IMR-90 (cell line): ENCODE results near the gene PARVB. TPM values are rescaled to one million over a fixed set of nuclear protein-coding genes. Genes with fewer than 3 reads are reported as not detected.
A peak's percentile ranks its signal among the peaks of the same experiment; 100 is the strongest.

Experiments used
- ATAC-seq: fragments of 200-7000 bp; cut with Tn5 transposase; 2 replicates; pipeline ENCODE4 v1.9.1; 2020; ENCODE audit warnings: low read depth, mild to moderate bottlenecking, moderate library complexity
- BruUV-seq: library from RNA; stranded (reverse); fragments of 400-500 nt; replicated peaks from 2 replicates; lab custom pipeline; 2021; lab: Mats Ljungman, UMichigan
- CTCF ChIA-PET: fragments of 300-600 bp; formaldehyde crosslinking; extraction: SDS; loops from one replicate; lab custom pipeline; 2021; ENCODE audit warnings: antibody characterized with exemption; lab: Yijun Ruan, JAX
- POLR2A ChIA-PET: fragments of 300-600 bp; sonication (Branson Sonifier 250); formaldehyde crosslinking; loops from one replicate; lab custom pipeline; 2022; ENCODE audit warnings: antibody characterized with exemption; ENCODE audit not compliant: unreplicated experiment; lab: Charles Lee
- DNase-seq: peaks from one replicate; pipeline ENCODE4 v3.0.0; 2013
- H2AFZ ChIP-seq: replicated peaks from 2 replicates; pipeline ENCODE3; 2013; ENCODE audit warnings: low read length, mild to moderate bottlenecking; ENCODE audit not compliant: poor library complexity
- H2AK5ac ChIP-seq: 2 replicates; pipeline ENCODE4 v1.6.1; 2013; ENCODE audit warnings: low read depth, low read length, inconsistent platforms
- H2AK9ac ChIP-seq: replicated peaks from 2 replicates; pipeline ENCODE3; 2013; ENCODE audit warnings: mild to moderate bottlenecking, low read depth, low read length, moderate library complexity; ENCODE audit not compliant: poor library complexity
- H2BK120ac ChIP-seq: 2 replicates; pipeline ENCODE4 v1.6.1; 2013; ENCODE audit warnings: low read depth, low read length, inconsistent platforms
- H2BK15ac ChIP-seq: 3 replicates; pipeline ENCODE4 v1.6.1; 2013; ENCODE audit warnings: low read depth, low read length, inconsistent platforms
- H2BK20ac ChIP-seq: 2 replicates; pipeline ENCODE4 v1.6.1; 2013; ENCODE audit warnings: low read depth, mild to moderate bottlenecking, inconsistent platforms, low read length, moderate library complexity
- H2BK5ac ChIP-seq: 2 replicates; pipeline ENCODE4 v1.6.1; 2013; ENCODE audit warnings: mild to moderate bottlenecking, low read depth, low read length, inconsistent platforms; ENCODE audit not compliant: poor library complexity, severe bottlenecking
- H3K14ac ChIP-seq: replicated peaks from 2 replicates; pipeline ENCODE4 v1.6.1; 2013; ENCODE audit warnings: low read depth, low read length, inconsistent platforms
- H3K18ac ChIP-seq: 2 replicates; pipeline ENCODE4 v1.6.1; 2013; ENCODE audit warnings: low read depth, low read length, control low read depth
- H3K23ac ChIP-seq: 2 replicates; pipeline ENCODE4 v1.6.1; 2013; ENCODE audit warnings: low read depth, low read length, inconsistent platforms
- H3K27ac ChIP-seq: 2 replicates; pipeline ENCODE4 v1.5.1; 2013; ENCODE audit warnings: mild to moderate bottlenecking, control low read depth, low read length; ENCODE audit not compliant: insufficient read depth
- H3K27me3 ChIP-seq: 2 replicates; pipeline ENCODE4 v1.6.1; 2013; ENCODE audit warnings: low read length; ENCODE audit not compliant: control insufficient read depth, insufficient read depth
- H3K36me3 ChIP-seq: 2 replicates; pipeline ENCODE4 v1.6.1; 2013; ENCODE audit warnings: low read length, mixed read lengths; ENCODE audit not compliant: control insufficient read depth, insufficient read depth
- H3K4ac ChIP-seq: 2 replicates; pipeline ENCODE4 v1.6.1; 2013; ENCODE audit warnings: low read depth, low read length, inconsistent platforms
- H3K4me1 ChIP-seq: 2 replicates; pipeline ENCODE4 v1.6.1; 2013; ENCODE audit warnings: low read length, mixed read lengths; ENCODE audit not compliant: control insufficient read depth, insufficient read depth
- H3K4me2 ChIP-seq: 2 replicates; pipeline ENCODE4 v1.6.1; 2013; ENCODE audit warnings: low read depth, mild to moderate bottlenecking, control low read depth, low read length, moderate library complexity
- H3K4me3 ChIP-seq: 2 replicates; pipeline ENCODE4 v1.5.1; 2013; ENCODE audit warnings: low read depth, mild to moderate bottlenecking, control low read depth, low read length, moderate library complexity; ENCODE audit not compliant: insufficient read depth
- H3K56ac ChIP-seq: 2 replicates; pipeline ENCODE4 v1.6.1; 2013; ENCODE audit warnings: low read length, inconsistent platforms; ENCODE audit not compliant: insufficient read depth; ENCODE audit errors: extremely low read depth
- H3K79me1 ChIP-seq, 2 experiments: 2 replicates each; pipeline ENCODE4 v1.6.1; 2013; ENCODE audit warnings: low read length in 2 of 2, inconsistent platforms in 1 of 2, low read depth in 1 of 2
- H3K9ac ChIP-seq: 2 replicates; pipeline ENCODE4 v1.6.1; 2013; ENCODE audit warnings: low read depth, low read length, control low read depth
- H3K9me1 ChIP-seq: 2 replicates; pipeline ENCODE4 v1.6.1; 2013; ENCODE audit warnings: low read length, inconsistent platforms; ENCODE audit not compliant: insufficient read depth
- H3K9me3 ChIP-seq: 2 replicates; pipeline ENCODE4 v1.6.1; 2013; ENCODE audit warnings: low read length; ENCODE audit not compliant: control insufficient read depth, insufficient read depth
- H4K20me1 ChIP-seq: 2 replicates; pipeline ENCODE4 v1.6.1; 2013; ENCODE audit warnings: low read length, inconsistent platforms; ENCODE audit not compliant: insufficient read depth
- H4K5ac ChIP-seq: 2 replicates; pipeline ENCODE4 v1.6.1; 2013; ENCODE audit warnings: mild to moderate bottlenecking, low read depth, low read length, control low read depth
- H4K8ac ChIP-seq, 2 experiments: 2 replicates each; pipeline ENCODE4 v1.6.1; 2013; ENCODE audit warnings: low read depth in 2 of 2, low read length in 2 of 2, control low read depth in 1 of 2, inconsistent platforms in 1 of 2
- H4K91ac ChIP-seq: 2 replicates; pipeline ENCODE4 v1.6.1; 2013; ENCODE audit warnings: low read depth, low read length, inconsistent platforms; ENCODE audit not compliant: insufficient read depth
- MAFK ChIP-seq: IDR thresholded peaks from 2 replicates; pipeline ENCODE4 v1.6.1; 2012; ENCODE audit warnings: low read depth, low read length, improper control_type of control experiment
- POLR2A ChIP-seq: IDR thresholded peaks from 2 replicates; pipeline ENCODE4 v1.6.1; 2012; ENCODE audit warnings: mild to moderate bottlenecking, low read depth, low read length
- RCOR1 ChIP-seq: IDR thresholded peaks from 2 replicates; pipeline ENCODE4 v1.6.1; 2012; ENCODE audit warnings: mild to moderate bottlenecking, low read length, improper control_type of control experiment; ENCODE audit not compliant: insufficient replicate concordance
- WGBS, 2 experiments: methylation state at CpG; one replicate each; pipeline versions ENCODE4 v1.1.5 to v1.1.7; 2013; ENCODE audit warnings: missing lambda C conversion rate in 2 of 2; ENCODE audit not compliant: insufficient read length in 1 of 2; ENCODE audit errors: extremely low coverage in 2 of 2; 5-methylcytosine and 5-hydroxymethylcytosine counted together
- dilution Hi-C: fragments of 300-500 bp; cut with HindIII; formaldehyde crosslinking; loops from one replicate; pipeline ENCODE4 v1.14.3; 2018; ENCODE audit warnings: low sequenced_read_pairs; ENCODE audit not compliant: unreplicated experiment
- in situ Hi-C: fragments of 300-500 bp; cut with MboI; formaldehyde crosslinking; loops from 3 replicates; pipeline ENCODE4 v1.14.3; 2019; ENCODE audit warnings: low sequenced_read_pairs, inconsistent platforms, mixed read lengths
- intact Hi-C: fragments of 100-400 bp; cut with micrococcal nuclease; formaldehyde crosslinking; loops from 2 replicates; pipeline ENCODE4 v1.10.0; 2022
- polyA plus RNA-seq, 3 experiments: library from polyadenylated mRNA; depleted of rRNA; stranded (reverse); fragments of >200 nt; gene quantifications; 2 replicates each; pipeline ENCODE4 v1.2.3, GENCODE V29; 2012; ENCODE audit warnings: low replicate concordance in 1 of 3
- total RNA-seq: library from RNA; depleted of rRNA; stranded (reverse); fragments of >200 nt; gene quantifications from 2 replicates; pipeline ENCODE4 v1.2.3, GENCODE V29; 2012
- TF ChIP-seq, protein P1 (sequence below): fragments of 150-350 bp; IDR thresholded peaks from 2 replicates; pipeline ENCODE4 v1.6.1; 2017; ENCODE audit warnings: mild to moderate bottlenecking, antibody characterized with exemption, low read length, low read depth

PARVB gene
- total and polyA plus RNA-seq, 2 of the 4 experiments (the other 2 are of a cell fraction) = 44.3 to 53.9 TPM

DNA sequence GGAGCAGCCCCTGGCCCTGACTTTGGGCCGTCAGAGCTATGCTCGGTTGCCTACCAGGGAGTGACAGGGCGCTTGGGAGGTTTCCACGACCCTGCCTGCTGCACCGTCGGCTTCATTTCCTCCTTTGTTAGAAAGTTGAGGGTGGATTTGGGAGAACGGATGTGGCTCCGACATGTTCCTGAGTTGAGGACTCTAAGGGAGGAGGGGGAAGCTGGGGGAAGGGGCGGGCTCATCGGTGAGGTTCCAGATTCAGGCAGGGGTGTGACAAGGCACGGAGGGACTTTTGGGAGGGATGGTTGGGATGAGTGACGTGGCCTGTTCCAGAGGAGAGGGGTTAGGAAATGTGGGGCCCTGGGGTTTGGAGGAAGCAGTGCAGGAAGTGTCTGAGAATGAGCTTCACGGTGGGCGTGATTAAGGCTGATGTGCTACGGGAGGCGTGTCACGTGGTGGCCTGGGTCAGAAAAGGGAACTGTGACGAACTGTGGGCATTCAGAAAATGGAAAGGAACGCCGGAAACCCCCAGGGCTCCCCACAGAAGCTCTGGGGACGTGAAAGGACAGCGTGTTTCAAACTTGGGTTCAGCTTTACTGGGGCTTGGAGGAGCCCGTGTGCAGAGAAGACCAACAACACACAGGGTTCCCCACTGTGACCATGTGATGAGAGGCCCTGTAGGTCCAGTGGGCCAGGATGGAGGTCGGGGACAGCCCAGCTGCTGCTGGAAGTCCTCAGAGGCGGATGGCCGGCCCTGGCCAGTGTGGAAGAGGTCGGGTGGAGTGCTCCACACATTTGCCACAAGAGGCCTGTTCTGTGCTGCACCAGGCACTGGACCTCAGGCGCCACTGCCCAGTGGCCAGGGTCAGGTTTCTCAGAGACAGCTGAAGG, 2.8 kb downstream of the PARVB start:
- peak; percentile 63 for DNase-seq

More for the DNA sequence above, 2.8 kb downstream of the PARVB start:
- no peak overlapping the region for H3K56ac ChIP-seq
- H3K18ac ChIP-seq = no peak overlapping the region
- H3K4me3 ChIP-seq = no peak overlapping the region
- in situ Hi-C loops (no loop called here), intact Hi-C loops (no loop called here), dilution Hi-C loops (no loop called here)
- no peak overlapping the region for H2BK20ac ChIP-seq
- peak overlapping the region; percentile 73 for H2AFZ ChIP-seq
- no TSS peak for BruUV-seq
- peaks cover 13% of the 10 kb centered on the region for H3K9me1 ChIP-seq
- ChIA-PET POLR2A (no interaction called here), CTCF (no interaction called here)
- no peak overlapping the region for H3K9ac ChIP-seq
- no peak overlapping the region for H3K23ac ChIP-seq
- H4K5ac ChIP-seq = no peak overlapping the region; the same call in 1 of the 2 replicates
- H3K4me2 ChIP-seq = no peak overlapping the region; the same call in 1 of the 2 replicates
- H3K4me1 ChIP-seq = peaks cover 11% of the 10 kb centered on the region
- H3K14ac ChIP-seq = no peak overlapping the region; the same call in 1 of the 2 replicates
- H3K27ac ChIP-seq = peak overlapping the region; percentile 13; the same call in 1 of the 2 replicates
- H3K36me3 ChIP-seq = no peaks in the 10 kb centered on the region
- no peaks in the 10 kb centered on the region for H3K9me3 ChIP-seq
- TF ChIP-seq POLR2A (peak; percentile 36; the same call in 1 of the 2 replicates), MAFK (no peak), RCOR1 (no peak)
- TF ChIP-seq, protein P1, sequence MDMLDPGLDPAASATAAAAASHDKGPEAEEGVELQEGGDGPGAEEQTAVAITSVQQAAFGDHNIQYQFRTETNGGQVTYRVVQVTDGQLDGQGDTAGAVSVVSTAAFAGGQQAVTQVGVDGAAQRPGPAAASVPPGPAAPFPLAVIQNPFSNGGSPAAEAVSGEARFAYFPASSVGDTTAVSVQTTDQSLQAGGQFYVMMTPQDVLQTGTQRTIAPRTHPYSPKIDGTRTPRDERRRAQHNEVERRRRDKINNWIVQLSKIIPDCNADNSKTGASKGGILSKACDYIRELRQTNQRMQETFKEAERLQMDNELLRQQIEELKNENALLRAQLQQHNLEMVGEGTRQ = peak; percentile 69
- H2BK120ac ChIP-seq = peak overlapping the region; percentile 33; the same call in 1 of the 2 replicates
- no peak overlapping the region; the same call in 1 of the 2 replicates for H2AK5ac ChIP-seq
- WGBS, 2 experiments = 79% methylated on average over 3 of the region's 28 CpGs; no CpG with 5 or more reads in 1 of the 2 experiments
- peak overlapping the region; percentile 33 for H4K91ac ChIP-seq
- no peak overlapping the region for H2BK15ac ChIP-seq
- no peaks in the 10 kb centered on the region for H3K27me3 ChIP-seq
- H2BK5ac ChIP-seq = no peak overlapping the region
- H2AK9ac ChIP-seq = peak overlapping the region; percentile 89
- peak; percentile 33; the same call in 1 of the 2 replicates for ATAC-seq
- H4K20me1 ChIP-seq = no peaks in the 10 kb centered on the region
- peak overlapping the region; percentile 72 for H3K4ac ChIP-seq
- H4K8ac ChIP-seq = peak overlapping the region; percentile 16 to 72; a peak in 3 of 4 replicates
- peaks cover 24 to 73% of the 10 kb centered on the region in 2 experiments for H3K79me1 ChIP-seq
